ENCODE measurements around the gene MUC4.
"Not testable (repeated sequence)": the region's sequence is repeated elsewhere in the genome, so short reads cannot be mapped to it uniquely, and the experiment has no call there.

The MUC4 gene

GRCh38 chr3:195788711-195789581 lies 22.8 kb downstream of the MUC4 start:
- no peak for DNase-seq (ENCODE audit: low read depth in 3 of 3)

GRCh38 chr3:195785781-195786405 lies 25.8 kb downstream of the MUC4 start:
- DNase-seq (ENCODE audit: low read depth in 3 of 3): not testable (repeated sequence)

- not testable (repeated sequence) for DNase-seq (ENCODE audit: low read depth in 3 of 3)
Measured at GRCh38 chr3:195784031-195784430, 27.7 kb downstream of the MUC4 start.

GRCh38 chr3:195781236-195781635 lies 30.5 kb downstream of the MUC4 start:
- not testable (repeated sequence) for DNase-seq (ENCODE audit: low read depth in 3 of 3)

GRCh38 chr3:195777975-195778374 lies 33.8 kb downstream of the MUC4 start:
- DNase-seq (ENCODE audit: low read depth in 3 of 3): no peak

- DNase-seq (ENCODE audit: low read depth in 3 of 3): peak in 1 of 3 experiments; percentile 9
Measured at GRCh38 chr3:195774917-195775316, 36.8 kb downstream of the MUC4 start.

- DNase-seq (ENCODE audit: low read depth in 3 of 3): no peak
Measured at GRCh38 chr3:195773956-195774537, 37.7 kb downstream of the MUC4 start.

GRCh38 chr3:195771646-195772300 lies 40.0 kb downstream of the MUC4 start:
- no peak for DNase-seq (ENCODE audit: low read depth in 3 of 3)

GRCh38 chr3:195770841-195771645 lies 40.7 kb downstream of the MUC4 start:
- DNase-seq (ENCODE audit: low read depth in 3 of 3): not testable (repeated sequence)

- no peak for DNase-seq (ENCODE audit: low read depth in 3 of 3)
Measured at GRCh38 chr3:195770081-195770840, 41.5 kb downstream of the MUC4 start.

GRCh38 chr3:195769551-195769950 lies 42.2 kb downstream of the MUC4 start:
- no peak for DNase-seq (ENCODE audit: low read depth in 3 of 3)

- DNase-seq (ENCODE audit: low read depth in 3 of 3): no peak
Measured at GRCh38 chr3:195768831-195769303, 42.9 kb downstream of the MUC4 start.

GRCh38 chr3:195768414-195768813 lies 43.3 kb downstream of the MUC4 start:
- no peak for DNase-seq (ENCODE audit: low read depth in 3 of 3)

GRCh38 chr3:195767792-195768191 lies 43.9 kb downstream of the MUC4 start:
- DNase-seq (ENCODE audit: low read depth in 3 of 3): no peak

- DNase-seq (ENCODE audit: low read depth in 3 of 3): no peak
Measured at GRCh38 chr3:195766671-195767070, 45.1 kb downstream of the MUC4 start.

GRCh38 chr3:195764961-195765706 lies 46.6 kb downstream of the MUC4 start:
- DNase-seq (ENCODE audit: low read depth in 3 of 3): no peak

- DNase-seq (ENCODE audit: low read depth in 3 of 3): no peak
Measured at GRCh38 chr3:195763843-195764825, 47.6 kb downstream of the MUC4 start.

GRCh38 chr3:195763076-195763830 lies 48.5 kb downstream of the MUC4 start:
- DNase-seq (ENCODE audit: low read depth in 3 of 3): no peak
